Peyer's patch (tissue), 4 donors: ENCODE data around the gene VSTM2B.

Experiments
- POLR2A ChIP-seq, 2 donors: fragments of 450-650 bp; IDR thresholded peaks; one replicate each; pipeline ENCODE4 v1.5.1; 2017; ENCODE audit warnings: antibody characterized with exemption in 2 of 2, mild to moderate bottlenecking in 2 of 2, moderate library complexity in 2 of 2
- TF ChIP-seq, protein P1 (sequence below), 6 experiments: fragments of 450-650 bp in 4 of 6; fragments of 200-600 bp in 2 of 6; sonication (generic) in 1 of 6; IDR thresholded peaks; one replicate each; pipeline ENCODE4 v1.5.1; 2017 to 2019; ENCODE audit warnings: antibody characterized with exemption in 6 of 6, mild to moderate bottlenecking in 3 of 6, moderate library complexity in 1 of 6

GRCh38 chr19:29508181-29508580, 17.6 kb upstream of the VSTM2B start:
- TF ChIP-seq, protein P1, sequence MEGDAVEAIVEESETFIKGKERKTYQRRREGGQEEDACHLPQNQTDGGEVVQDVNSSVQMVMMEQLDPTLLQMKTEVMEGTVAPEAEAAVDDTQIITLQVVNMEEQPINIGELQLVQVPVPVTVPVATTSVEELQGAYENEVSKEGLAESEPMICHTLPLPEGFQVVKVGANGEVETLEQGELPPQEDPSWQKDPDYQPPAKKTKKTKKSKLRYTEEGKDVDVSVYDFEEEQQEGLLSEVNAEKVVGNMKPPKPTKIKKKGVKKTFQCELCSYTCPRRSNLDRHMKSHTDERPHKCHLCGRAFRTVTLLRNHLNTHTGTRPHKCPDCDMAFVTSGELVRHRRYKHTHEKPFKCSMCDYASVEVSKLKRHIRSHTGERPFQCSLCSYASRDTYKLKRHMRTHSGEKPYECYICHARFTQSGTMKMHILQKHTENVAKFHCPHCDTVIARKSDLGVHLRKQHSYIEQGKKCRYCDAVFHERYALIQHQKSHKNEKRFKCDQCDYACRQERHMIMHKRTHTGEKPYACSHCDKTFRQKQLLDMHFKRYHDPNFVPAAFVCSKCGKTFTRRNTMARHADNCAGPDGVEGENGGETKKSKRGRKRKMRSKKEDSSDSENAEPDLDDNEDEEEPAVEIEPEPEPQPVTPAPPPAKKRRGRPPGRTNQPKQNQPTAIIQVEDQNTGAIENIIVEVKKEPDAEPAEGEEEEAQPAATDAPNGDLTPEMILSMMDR (IDR thresholded peaks at IDR 0.05) = no peak
- TF ChIP-seq POLR2A (IDR thresholded peaks at IDR 0.05) = no peak
